ENCODE results near the gene LSM4.

LSM4 gene

GRCh38 chr19:18339723-18340122 lies 16.8 kb upstream of the LSM4 start:
- no peak overlapping the region for H3K27ac ChIP-seq (ENCODE audit: low read depth, low read length)
- H3K27me3 ChIP-seq (ENCODE audit: control insufficient read depth, low read length), result peaks cover 4% of the 10 kb centered on the region; the same call in 1 of the 2 replicates
- no peaks in the 10 kb centered on the region for H3K9me2 ChIP-seq (replicated peaks; ENCODE audit: control insufficient read depth, low read length)
- H3K4me3 ChIP-seq (ENCODE audit: low read length), result peak overlapping the region; percentile 81
- peak; percentile 52 for TF ChIP-seq CTCF (IDR thresholded peaks at IDR 0.05; ENCODE audit: low read depth, low read length, poor library complexity, severe bottlenecking)
- no peak for TF ChIP-seq EZH2phosphoT487 (IDR thresholded peaks at IDR 0.05; ENCODE audit: borderline replicate concordance, low read length)
- peaks cover 21% of the 10 kb centered on the region for H3K4me1 ChIP-seq (ENCODE audit: control insufficient read depth, low read length)
- H3K9me3 ChIP-seq (ENCODE audit: control insufficient read depth, insufficient read depth, low read length), result no peaks in the 10 kb centered on the region
- H3K4me2 ChIP-seq (ENCODE audit: low read length), result peak overlapping the region; percentile 91
- H3K79me2 ChIP-seq (ENCODE audit: control insufficient read depth, low read length), result no peaks in the 10 kb centered on the region
- H3F3A ChIP-seq (ENCODE audit: control insufficient read depth, insufficient read depth), result peaks cover 14% of the 10 kb centered on the region
- H3K36me3 ChIP-seq (ENCODE audit: control insufficient read depth, low read length), result no peaks in the 10 kb centered on the region
- H4K20me1 ChIP-seq (ENCODE audit: control insufficient read depth, insufficient read depth, low read depth, low read length), result no peaks in the 10 kb centered on the region

- Histone ChIP-seq H3K27ac (ENCODE audit: low read depth, low read length) (no peak overlapping the region), H3K27me3 (ENCODE audit: control insufficient read depth, low read length) (peaks cover 4% of the 10 kb centered on the region; the same call in 1 of the 2 replicates), H3K9me3 (ENCODE audit: control insufficient read depth, insufficient read depth, low read length) (no peaks in the 10 kb centered on the region), H4K20me1 (ENCODE audit: control insufficient read depth, insufficient read depth, low read depth, low read length) (no peaks in the 10 kb centered on the region), H3F3A (ENCODE audit: control insufficient read depth, insufficient read depth) (peaks cover 14% of the 10 kb centered on the region), H3K79me2 (ENCODE audit: control insufficient read depth, low read length) (no peaks in the 10 kb centered on the region), H3K36me3 (ENCODE audit: control insufficient read depth, low read length) (no peaks in the 10 kb centered on the region), H3K4me2 (ENCODE audit: low read length) (no peak overlapping the region), H3K9me2 (replicated peaks; ENCODE audit: control insufficient read depth, low read length) (no peaks in the 10 kb centered on the region), H3K4me1 (ENCODE audit: control insufficient read depth, low read length) (peaks cover 21% of the 10 kb centered on the region), H3K4me3 (ENCODE audit: low read length) (no peak overlapping the region)
- TF ChIP-seq CTCF (IDR thresholded peaks at IDR 0.05; ENCODE audit: low read depth, low read length, poor library complexity, severe bottlenecking) (no peak), EZH2phosphoT487 (IDR thresholded peaks at IDR 0.05; ENCODE audit: borderline replicate concordance, low read length) (no peak)
Observed at GRCh38 chr19:18338541-18338940, 15.7 kb upstream of the LSM4 start.

DNA sequence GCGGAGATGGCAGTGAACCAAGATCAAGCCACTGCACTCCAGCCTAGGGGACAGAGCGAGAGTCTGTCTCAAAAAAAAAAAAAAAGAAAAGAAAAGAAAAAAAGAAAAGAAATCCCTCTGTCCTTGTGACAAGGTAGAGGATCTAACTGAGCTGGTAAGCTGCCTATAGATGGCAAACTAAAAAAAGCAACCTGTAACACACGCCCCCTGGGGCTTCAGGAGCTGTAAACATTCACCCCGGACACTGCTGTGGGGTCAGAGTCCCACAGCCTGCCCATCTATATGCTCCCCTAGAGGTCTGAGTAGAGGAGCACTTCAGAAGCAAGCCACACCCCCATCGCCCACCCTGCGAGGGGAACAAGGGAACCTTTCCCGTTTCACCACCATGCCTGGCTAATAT lies 13.2 kb upstream of the LSM4 start:
- no peak overlapping the region for H3K4me2 ChIP-seq (ENCODE audit: low read length)
- H3K9me2 ChIP-seq (replicated peaks; ENCODE audit: control insufficient read depth, low read length), result no peaks in the 10 kb centered on the region
- peaks cover 17% of the 10 kb centered on the region for H3K27me3 ChIP-seq (ENCODE audit: control insufficient read depth, low read length)
- H3K4me3 ChIP-seq (ENCODE audit: low read length), result no peak overlapping the region
- no peak for TF ChIP-seq EZH2phosphoT487 (IDR thresholded peaks at IDR 0.05; ENCODE audit: borderline replicate concordance, low read length)
- no peak for TF ChIP-seq CTCF (IDR thresholded peaks at IDR 0.05; ENCODE audit: low read depth, low read length, poor library complexity, severe bottlenecking)
- peaks cover 14% of the 10 kb centered on the region for H3K4me1 ChIP-seq (ENCODE audit: control insufficient read depth, low read length)
- H3K36me3 ChIP-seq (ENCODE audit: control insufficient read depth, low read length), result no peaks in the 10 kb centered on the region
- H3F3A ChIP-seq (ENCODE audit: control insufficient read depth, insufficient read depth), result peaks cover 9% of the 10 kb centered on the region
- H3K27ac ChIP-seq (ENCODE audit: low read depth, low read length), result no peak overlapping the region
- no peaks in the 10 kb centered on the region for H4K20me1 ChIP-seq (ENCODE audit: control insufficient read depth, insufficient read depth, low read depth, low read length)
- H3K9me3 ChIP-seq (ENCODE audit: control insufficient read depth, insufficient read depth, low read length), result no peaks in the 10 kb centered on the region
- H3K79me2 ChIP-seq (ENCODE audit: control insufficient read depth, low read length), result no peaks in the 10 kb centered on the region
